ENCODE data around the gene EXOC6B.

GRCh38 chr2:72367530-72368225 lies 458.2 kb downstream of the EXOC6B start:
- TF ChIP-seq CTCF (IDR thresholded peaks at IDR 0.05): peak; percentile 50
- TF ChIP-seq POLR2AphosphoS2 (conservative IDR thresholded peaks at IDR 0.05; ENCODE audit: low read length): no peak
- TF ChIP-seq RAD21 (conservative IDR thresholded peaks at IDR 0.05 in 1 of 2, IDR thresholded peaks at IDR 0.05 in 1 of 2): peak; percentile 72 to 75
- peak; percentile 80 for TF ChIP-seq MAX (IDR thresholded peaks at IDR 0.05)
- TF ChIP-seq POLR2A (IDR thresholded peaks at IDR 0.05; ENCODE audit: low read length): no peak
